HG02938 (cell line): ENCODE results near the gene CDH18.

Experiments used
- ATAC-seq: cut with Tn5 transposase; IDR thresholded peaks from one replicate; pipeline ENCODE4 v1.9.1; 2021; ENCODE audit warnings: mild to moderate bottlenecking, moderate library complexity; ENCODE audit not compliant: unreplicated experiment

CDH18 gene

GRCh38 chr5:19739671-19740070, 248.3 kb downstream of the CDH18 start:
- no peak for ATAC-seq

- no peak for ATAC-seq
Observed at GRCh38 chr5:19734776-19735175, 253.2 kb downstream of the CDH18 start.

- ATAC-seq, result no peak
Observed at GRCh38 chr5:19733612-19734495, 254.1 kb downstream of the CDH18 start.

GRCh38 chr5:19728571-19728970, 259.4 kb downstream of the CDH18 start:
- no peak for ATAC-seq

GRCh38 chr5:19719109-19719508, 268.9 kb downstream of the CDH18 start:
- no peak for ATAC-seq

- no peak for ATAC-seq
Observed at GRCh38 chr5:19713740-19714139, 274.3 kb downstream of the CDH18 start.

- ATAC-seq, result no peak
Observed at GRCh38 chr5:19709403-19709802, 278.6 kb downstream of the CDH18 start.

GRCh38 chr5:19706776-19707175, 281.2 kb downstream of the CDH18 start:
- no peak for ATAC-seq

GRCh38 chr5:19701731-19702130, 286.3 kb downstream of the CDH18 start:
- no peak for ATAC-seq

GRCh38 chr5:19694949-19695611, 292.9 kb downstream of the CDH18 start:
- no peak for ATAC-seq

- ATAC-seq, result no peak
Observed at GRCh38 chr5:19690978-19691377, 297.0 kb downstream of the CDH18 start.

- ATAC-seq, result no peak
Observed at GRCh38 chr5:19685473-19685872, 302.5 kb downstream of the CDH18 start.

- ATAC-seq, result no peak
Observed at GRCh38 chr5:19676895-19677294, 311.1 kb downstream of the CDH18 start.

- ATAC-seq, result no peak
Observed at GRCh38 chr5:19660679-19661078, 327.3 kb downstream of the CDH18 start.

GRCh38 chr5:19655627-19656026, 332.4 kb downstream of the CDH18 start:
- ATAC-seq, result no peak

- ATAC-seq, result no peak
Observed at GRCh38 chr5:19638461-19638860, 349.5 kb downstream of the CDH18 start.

- ATAC-seq, result no peak
Observed at GRCh38 chr5:19630876-19631275, 357.1 kb downstream of the CDH18 start.

GRCh38 chr5:19626211-19626610, 361.8 kb downstream of the CDH18 start:
- no peak for ATAC-seq

GRCh38 chr5:19625562-19625961, 362.4 kb downstream of the CDH18 start:
- no peak for ATAC-seq

- no peak for ATAC-seq
Observed at GRCh38 chr5:19619571-19619970, 368.4 kb downstream of the CDH18 start.

- no peak for ATAC-seq
Observed at GRCh38 chr5:19616701-19617215, 371.2 kb downstream of the CDH18 start.

GRCh38 chr5:19615661-19616060, 372.3 kb downstream of the CDH18 start:
- no peak for ATAC-seq
